Glutamatergic neuron (in vitro differentiated cells): ENCODE results near the gene DNMT3A. TPM values are rescaled to one million over a fixed set of nuclear protein-coding genes. Genes with fewer than 3 reads are reported as not detected.
A peak's percentile ranks its signal among the peaks of the same experiment; 100 is the strongest.

ENCODE experiments used
- DNase-seq: peaks from one replicate; pipeline ENCODE4 v3.0.0; 2022
- H3K27ac Mint-ChIP-seq: one replicate; pipeline ENCODE4 v1.8.0; 2020; ENCODE audit warnings: mild to moderate bottlenecking, mixed read lengths, inconsistent platforms; ENCODE audit not compliant: unreplicated experiment
- H3K27me3 Mint-ChIP-seq: one replicate; pipeline ENCODE4 v1.8.0; 2020; ENCODE audit warnings: mild to moderate bottlenecking, moderate library complexity, mixed read lengths, inconsistent platforms; ENCODE audit not compliant: unreplicated experiment
- H3K36me3 Mint-ChIP-seq: one replicate; pipeline ENCODE4 v1.8.0; 2020; ENCODE audit warnings: mild to moderate bottlenecking, mixed read lengths, inconsistent platforms; ENCODE audit not compliant: unreplicated experiment
- H3K4me1 Mint-ChIP-seq: one replicate; pipeline ENCODE4 v1.8.0; 2020; ENCODE audit warnings: mild to moderate bottlenecking, low read depth, mixed read lengths, inconsistent platforms; ENCODE audit not compliant: unreplicated experiment
- H3K4me3 Mint-ChIP-seq: one replicate; pipeline ENCODE4 v1.8.0; 2020; ENCODE audit warnings: mild to moderate bottlenecking, mixed read lengths, inconsistent platforms; ENCODE audit not compliant: unreplicated experiment
- H3K9me3 Mint-ChIP-seq: one replicate; pipeline ENCODE4 v1.8.0; 2020; ENCODE audit warnings: mild to moderate bottlenecking, moderate library complexity, mixed read lengths, inconsistent platforms; ENCODE audit not compliant: unreplicated experiment
- CTCF ChIP-seq: fragments of 200-600 bp; sonication (generic); IDR thresholded peaks from one replicate; pipeline ENCODE4 v1.5.0; 2021; ENCODE audit not compliant: partially characterized antibody, unreplicated experiment
- total RNA-seq: library from RNA; stranded (reverse); fragmentation: NEBNext Ultra II Directional; extraction: Animal tissue kit (Norgen Biotek cat#: 25700); gene quantifications from one replicate; pipeline ENCODE4 v1.2.1, GENCODE V29; 2021; ENCODE audit not compliant: unreplicated experiment

Gene DNMT3A
- total RNA-seq, 1 donor from 2014 or later: 175 TPM

- peaks cover 8% of the 10 kb centered on the region for H3K9me3 Mint-ChIP-seq
- peaks cover 32% of the 10 kb centered on the region for H3K4me1 Mint-ChIP-seq
- no peak for DNase-seq
- H3K27me3 Mint-ChIP-seq: peaks cover 17% of the 10 kb centered on the region
- peaks cover 21% of the 10 kb centered on the region for H3K36me3 Mint-ChIP-seq
- H3K4me3 Mint-ChIP-seq: peak overlapping the region; percentile 0
- H3K27ac Mint-ChIP-seq: no peak overlapping the region
- TF ChIP-seq CTCF: no peak
Observed at GRCh38 chr2:25326326-25327013, 15.3 kb downstream of the DNMT3A start.

- DNase-seq: no peak
- Mint-ChIP-seq H3K27me3 (peaks cover 11% of the 10 kb centered on the region), H3K27ac (no peak overlapping the region), H3K4me3 (no peak overlapping the region), H3K36me3 (peaks cover 19% of the 10 kb centered on the region), H3K4me1 (peaks cover 25% of the 10 kb centered on the region), H3K9me3 (peaks cover 8% of the 10 kb centered on the region)
- TF ChIP-seq CTCF: no peak
Observed at GRCh38 chr2:25324905-25325592, 16.7 kb downstream of the DNMT3A start.

- Mint-ChIP-seq H3K4me1 (peaks cover 20% of the 10 kb centered on the region), H3K36me3 (peaks cover 19% of the 10 kb centered on the region), H3K4me3 (no peak overlapping the region), H3K27ac (no peak overlapping the region), H3K9me3 (peaks cover 8% of the 10 kb centered on the region), H3K27me3 (peaks cover 11% of the 10 kb centered on the region)
- DNase-seq: no peak
- no peak for TF ChIP-seq CTCF
Observed at GRCh38 chr2:25324251-25324650, 17.5 kb downstream of the DNMT3A start.

GRCh38 chr2:25323610-25324189 is 18.0 kb downstream of the DNMT3A start:
- peak overlapping the region; percentile 34 for H3K27ac Mint-ChIP-seq
- peaks cover 11% of the 10 kb centered on the region for H3K27me3 Mint-ChIP-seq
- no peak for DNase-seq
- no peak overlapping the region for H3K4me3 Mint-ChIP-seq
- peaks cover 19% of the 10 kb centered on the region for H3K36me3 Mint-ChIP-seq
- H3K4me1 Mint-ChIP-seq: peaks cover 20% of the 10 kb centered on the region
- no peak for TF ChIP-seq CTCF
- peaks cover 8% of the 10 kb centered on the region for H3K9me3 Mint-ChIP-seq
